LNCaP clone FGC (cell line): ENCODE data around the gene SPRY4.
A peak's percentile ranks its signal among the peaks of the same experiment; 100 is the strongest.

Experiments
- DNase-seq: peaks from one replicate; pipeline ENCODE4 v3.0.0-alpha.2; 2011; ENCODE audit warnings: low read depth
- H3K4me3 ChIP-seq: 2 replicates; pipeline ENCODE4 v1.5.1; 2011; ENCODE audit warnings: mild to moderate bottlenecking, low read depth, low read length, control low read depth
- CTCF ChIP-seq: IDR thresholded peaks from 2 replicates; pipeline ENCODE4 v1.5.1; 2012; ENCODE audit warnings: mild to moderate bottlenecking; ENCODE audit not compliant: control insufficient read depth, insufficient read depth; ENCODE audit errors: extremely low read depth

Gene SPRY4

GRCh38 chr5:142295084-142295758, 29.6 kb downstream of the SPRY4 start:
- no peak for DNase-seq

GRCh38 chr5:142293486-142293885, 31.3 kb downstream of the SPRY4 start:
- no peak for DNase-seq
- no peak for TF ChIP-seq CTCF
- H3K4me3 ChIP-seq: no peak overlapping the region

More at GRCh38 chr5:142295084-142295758, 29.6 kb downstream of the SPRY4 start:
- no peak overlapping the region for H3K4me3 ChIP-seq
- TF ChIP-seq CTCF: no peak

- DNase-seq: no peak
- no peak for TF ChIP-seq CTCF
- no peak overlapping the region for H3K4me3 ChIP-seq
These were observed 32.0 kb downstream of the SPRY4 start for GRCh38 chr5:142292808-142293207.

- TF ChIP-seq CTCF: no peak
- DNase-seq: no peak
- no peak overlapping the region for H3K4me3 ChIP-seq
These were observed 32.6 kb downstream of the SPRY4 start for GRCh38 chr5:142292249-142292648.

GRCh38 chr5:142290577-142291299, 34.1 kb downstream of the SPRY4 start:
- no peak for TF ChIP-seq CTCF
- peak; percentile 82 for DNase-seq
- no peak overlapping the region for H3K4me3 ChIP-seq

- no peak for TF ChIP-seq CTCF
- no peak overlapping the region for H3K4me3 ChIP-seq
- no peak for DNase-seq
These were observed 34.9 kb downstream of the SPRY4 start for GRCh38 chr5:142289708-142290576.
